HG03097 (cell line): ENCODE data around the gene DNAJC4.

ENCODE experiments used
- ATAC-seq: cut with Tn5 transposase; IDR thresholded peaks from one replicate; pipeline ENCODE4 v1.9.1; 2021; ENCODE audit not compliant: unreplicated experiment, low FRiP score

Gene DNAJC4

DNA sequence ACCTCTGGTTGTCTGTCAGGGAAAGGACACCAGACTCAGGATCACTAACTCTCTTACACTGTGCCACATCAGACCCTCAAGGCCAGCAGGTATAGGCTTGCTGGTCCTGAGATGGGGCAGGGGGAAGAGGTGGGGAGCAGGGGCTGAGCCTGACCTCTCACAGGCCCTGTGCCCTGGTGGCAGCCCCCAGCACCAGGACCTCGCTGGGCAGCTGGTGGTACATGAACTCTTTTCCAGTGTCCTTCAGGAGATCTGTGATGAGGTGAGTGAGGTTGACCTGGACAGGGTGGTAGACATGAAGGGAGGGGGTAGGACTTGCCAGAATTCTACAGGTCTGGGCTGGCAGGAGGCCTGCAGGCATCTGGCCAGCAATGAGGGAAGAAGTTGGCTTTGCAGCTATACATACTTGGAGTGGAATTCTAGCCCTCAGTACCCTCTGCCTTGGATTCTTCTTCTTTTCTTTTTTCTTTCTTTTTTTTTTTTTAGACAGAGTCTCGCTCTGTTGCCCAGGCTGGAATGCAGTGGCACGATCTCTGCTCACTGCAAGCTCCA, 2.9 kb upstream of the DNAJC4 start:
- ATAC-seq = no peak

DNA sequence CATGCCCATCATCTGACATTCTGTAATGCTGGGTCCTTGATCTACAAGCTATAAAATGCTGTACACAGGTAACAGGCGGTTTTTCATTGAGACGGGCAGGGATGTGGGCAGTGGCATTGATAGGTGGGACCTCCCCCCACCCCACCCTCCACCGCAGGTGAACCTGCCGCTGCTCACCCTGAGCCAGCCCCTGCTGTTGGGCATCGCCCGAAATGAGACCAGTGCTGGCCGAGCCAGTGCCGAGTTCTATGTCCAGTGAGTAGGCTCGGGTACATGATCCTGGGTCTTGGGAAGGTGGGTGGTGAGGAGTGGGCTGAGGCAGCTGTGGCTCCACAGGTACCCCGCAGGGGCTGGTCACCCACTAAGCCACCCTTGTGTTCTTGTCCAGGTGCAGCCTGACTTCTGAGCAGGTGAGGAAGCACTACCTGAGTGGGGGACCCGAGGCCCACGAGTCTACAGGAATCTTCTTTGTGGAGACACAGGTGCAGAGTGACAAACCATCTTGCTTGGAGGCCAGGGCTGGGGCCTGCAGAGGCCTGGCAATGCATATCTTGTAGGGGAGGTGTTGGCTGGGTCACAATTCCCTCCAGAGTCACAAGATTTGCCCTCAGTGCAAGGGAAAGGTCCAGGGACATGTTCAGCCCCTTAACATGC, 1.1 kb upstream of the DNAJC4 start:
- no peak for ATAC-seq

DNA sequence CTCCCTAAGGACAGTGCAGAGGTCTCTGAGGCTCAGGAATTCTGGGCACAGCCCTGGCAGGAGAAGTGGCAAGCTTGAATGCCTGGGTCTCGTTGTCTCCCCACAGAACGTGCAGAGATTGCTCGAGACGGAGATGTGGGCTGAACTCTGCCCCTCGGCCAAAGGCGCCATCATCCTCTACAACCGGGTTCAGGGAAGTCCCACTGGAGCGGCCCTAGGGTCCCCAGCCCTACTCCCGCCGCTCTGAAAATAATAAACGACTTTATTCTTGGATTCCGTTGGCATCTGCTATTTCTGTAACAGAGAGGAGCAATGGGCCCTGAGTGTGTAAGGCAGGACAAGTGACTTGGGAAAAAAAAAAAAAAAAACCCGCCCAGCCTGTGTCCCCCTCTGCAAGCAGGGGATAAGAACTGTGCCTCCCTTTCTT, 591 bp upstream of the DNAJC4 start:
- ATAC-seq = no peak

DNA sequence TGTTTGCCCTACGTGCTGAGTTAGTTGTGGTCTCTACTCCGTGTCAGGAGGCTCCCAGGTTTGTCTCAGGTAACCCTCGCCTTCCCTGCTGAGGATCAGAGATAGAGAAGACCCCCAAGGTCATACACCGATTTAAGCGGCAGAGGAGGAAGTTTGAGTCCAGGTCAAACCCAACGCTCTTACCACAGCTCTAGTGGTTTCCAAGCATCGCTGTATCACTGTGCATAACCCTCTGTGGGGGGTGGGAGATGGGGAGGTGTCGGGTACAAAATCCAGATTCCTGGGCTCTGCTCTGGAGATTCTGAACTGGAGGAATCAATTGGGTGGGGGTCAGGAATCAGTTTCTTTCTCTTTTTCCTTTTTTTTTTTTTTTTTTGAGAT, 627 bp downstream of the DNAJC4 start:
- no peak for ATAC-seq

DNA sequence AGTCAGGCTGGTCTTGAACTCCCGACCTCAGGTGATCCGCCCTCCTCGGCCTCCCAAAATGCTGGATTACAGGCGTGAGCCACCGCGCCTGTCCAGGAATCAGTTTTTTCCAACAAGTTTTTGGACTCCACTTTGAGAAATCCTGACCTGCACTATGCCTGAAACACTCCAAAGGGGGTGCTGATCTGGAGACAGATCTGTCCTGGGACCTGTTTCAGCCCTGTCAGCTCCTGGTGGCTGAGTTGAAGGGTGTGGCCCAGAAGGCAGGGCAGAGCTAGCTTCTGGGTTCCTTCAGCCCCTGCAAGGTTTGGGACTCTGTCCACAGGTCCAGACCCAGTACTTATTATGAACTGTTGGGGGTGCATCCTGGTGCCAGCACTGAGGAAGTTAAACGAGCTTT, 1.2 kb downstream of the DNAJC4 start:
- no peak for ATAC-seq

DNA sequence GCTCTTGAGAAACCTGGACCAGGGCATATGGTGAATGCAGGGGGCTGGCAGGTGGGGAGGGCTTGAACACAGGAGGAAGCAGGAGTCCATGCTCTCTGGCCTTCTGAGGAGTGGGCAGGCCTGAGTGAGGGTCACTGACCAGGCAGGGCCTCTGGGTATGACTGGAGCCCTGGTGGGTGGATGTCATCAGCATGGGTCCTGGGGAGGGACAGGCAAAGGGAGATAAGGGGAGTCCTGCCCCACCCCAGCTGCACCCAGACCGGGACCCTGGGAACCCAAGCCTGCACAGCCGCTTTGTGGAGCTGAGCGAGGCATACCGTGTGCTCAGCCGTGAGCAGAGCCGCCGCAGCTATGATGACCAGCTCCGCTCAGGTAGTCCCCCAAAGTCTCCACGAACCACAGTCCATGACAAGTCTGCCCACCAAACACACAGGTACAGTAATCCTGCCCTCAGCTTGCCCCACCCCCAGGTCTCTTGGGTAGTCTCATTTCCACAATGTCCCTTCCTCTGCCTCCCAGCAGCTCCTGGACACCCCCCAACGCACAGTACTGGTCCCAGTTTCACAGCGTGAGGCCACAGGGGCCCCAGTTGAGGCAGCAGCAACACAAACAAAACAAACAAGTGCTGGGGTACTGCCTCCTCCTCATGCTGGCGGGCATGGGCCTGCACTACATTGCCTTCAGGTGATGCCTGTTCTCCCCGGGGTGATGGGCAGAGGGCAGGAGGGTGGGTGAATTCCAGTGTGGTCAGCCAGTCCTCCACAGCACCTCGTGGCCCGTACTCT, 2.0 kb downstream of the DNAJC4 start:
- no peak for ATAC-seq

DNA sequence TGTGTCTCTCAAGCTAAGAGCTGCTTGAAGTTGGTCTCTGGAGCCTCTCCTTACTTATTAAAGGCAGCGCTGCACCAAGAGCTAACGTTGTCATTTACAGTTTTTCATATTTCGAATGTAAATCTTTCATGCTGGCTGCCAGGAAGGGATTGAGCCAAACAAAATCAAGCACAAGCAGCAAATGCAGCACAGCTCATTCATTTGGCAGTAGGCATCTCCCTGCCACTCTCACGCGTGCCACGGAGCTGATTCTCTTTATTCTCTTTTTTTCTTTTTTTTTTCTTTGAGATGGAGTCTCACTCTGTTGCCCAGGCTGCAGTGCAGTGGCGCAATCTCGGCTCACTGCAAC, 2.6 kb downstream of the DNAJC4 start:
- ATAC-seq = no peak

DNA sequence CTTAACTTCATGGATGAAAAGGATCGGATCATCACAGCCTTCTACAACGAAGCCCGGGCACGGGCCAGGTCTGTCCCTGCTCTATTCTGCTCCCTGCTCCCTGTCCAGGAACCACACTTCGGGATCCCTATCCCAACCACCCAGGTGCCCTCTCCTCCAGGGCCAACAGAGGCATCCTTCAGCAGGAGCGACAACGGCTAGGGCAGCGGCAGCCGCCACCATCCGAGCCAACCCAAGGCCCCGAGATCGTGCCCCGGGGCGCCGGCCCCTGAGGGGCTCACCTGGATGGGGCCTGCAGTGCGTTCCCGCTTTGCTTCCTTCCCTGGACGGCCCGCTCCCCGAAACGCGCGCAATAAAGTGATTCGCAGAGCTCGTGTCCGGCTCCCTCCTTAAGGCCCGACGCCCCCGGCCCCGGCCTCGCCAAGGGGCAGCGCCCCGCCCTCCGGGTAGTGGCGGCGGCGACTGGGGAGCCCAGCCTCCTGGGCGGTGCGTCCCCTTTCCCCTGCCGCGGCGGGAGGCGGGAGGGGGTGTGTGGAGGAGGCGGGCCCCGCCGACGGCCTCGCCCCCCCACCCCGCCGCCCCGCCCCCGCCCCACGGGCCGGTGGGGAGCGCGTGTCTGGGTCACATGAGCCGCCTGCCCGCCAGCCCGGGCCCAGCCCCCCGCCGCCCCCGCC, 3.7 kb downstream of the DNAJC4 start, which contains the start of gene VEGFB:
TSS of gene VEGFB (plus strand) at position 672 of the 674 bp plus-strand sequence. CDS start 250 bp downstream, outside the sequence.
- no peak for ATAC-seq

DNA sequence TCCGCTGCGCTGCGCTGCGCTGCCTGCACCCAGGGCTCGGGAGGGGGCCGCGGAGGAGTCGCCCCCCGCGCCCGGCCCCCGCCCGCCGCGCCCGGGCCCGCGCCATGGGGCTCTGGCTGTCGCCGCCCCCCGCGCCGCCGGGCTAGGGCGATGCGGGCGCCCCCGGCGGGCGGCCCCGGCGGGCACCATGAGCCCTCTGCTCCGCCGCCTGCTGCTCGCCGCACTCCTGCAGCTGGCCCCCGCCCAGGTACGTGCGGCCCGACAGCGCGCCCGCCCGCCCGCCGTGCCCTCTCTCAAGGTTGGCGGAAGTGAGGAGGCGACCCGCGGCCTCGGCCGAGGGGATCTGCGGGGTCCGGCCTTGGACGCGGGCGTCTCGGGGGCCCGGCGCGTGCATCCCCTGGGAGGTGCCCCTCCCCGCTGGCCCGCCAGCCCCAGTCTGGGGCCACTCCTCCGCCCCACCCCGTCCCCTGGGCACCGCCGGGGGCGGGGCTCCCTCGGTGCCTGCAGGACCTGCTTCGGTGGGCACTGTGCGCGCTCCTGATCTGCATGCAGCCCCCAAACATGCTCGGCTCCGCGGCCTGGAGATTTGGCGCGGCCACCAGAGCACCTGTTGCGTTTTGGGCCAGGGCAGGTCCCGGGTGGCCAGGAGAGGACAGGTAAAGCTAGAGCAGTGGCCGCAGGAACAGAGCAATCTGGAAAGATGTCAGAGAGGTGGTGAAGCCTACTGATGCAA, 4.5 kb downstream of the DNAJC4 start:
- ATAC-seq = no peak

DNA sequence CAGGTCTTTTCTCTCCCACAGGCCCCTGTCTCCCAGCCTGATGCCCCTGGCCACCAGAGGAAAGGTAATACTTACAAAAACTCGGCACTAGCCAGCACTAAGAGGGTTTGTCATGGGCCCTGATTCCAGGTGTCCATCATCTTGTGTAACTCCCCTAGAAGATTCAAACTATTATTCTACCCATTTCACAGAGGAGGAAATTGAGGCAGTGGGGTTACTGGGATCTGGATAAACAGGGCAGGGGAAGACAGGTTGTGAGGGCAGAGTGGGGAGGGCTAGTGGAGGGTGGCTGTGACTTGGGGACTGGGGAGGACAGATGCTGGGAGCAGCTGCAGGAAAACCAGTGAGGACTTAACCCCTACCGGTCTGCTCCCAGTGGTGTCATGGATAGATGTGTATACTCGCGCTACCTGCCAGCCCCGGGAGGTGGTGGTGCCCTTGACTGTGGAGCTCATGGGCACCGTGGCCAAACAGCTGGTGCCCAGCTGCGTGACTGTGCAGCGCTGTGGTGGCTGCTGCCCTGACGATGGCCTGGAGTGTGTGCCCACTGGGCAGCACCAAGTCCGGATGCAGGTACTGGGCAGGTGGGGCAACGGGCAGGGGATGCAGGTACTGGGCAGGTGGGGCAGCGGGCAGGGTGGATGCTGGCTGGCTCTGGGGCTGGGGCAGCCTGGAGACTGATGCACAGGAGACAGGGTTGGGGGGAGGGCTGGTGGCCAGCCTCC, 5.3 kb downstream of the DNAJC4 start:
- no peak for ATAC-seq

DNA sequence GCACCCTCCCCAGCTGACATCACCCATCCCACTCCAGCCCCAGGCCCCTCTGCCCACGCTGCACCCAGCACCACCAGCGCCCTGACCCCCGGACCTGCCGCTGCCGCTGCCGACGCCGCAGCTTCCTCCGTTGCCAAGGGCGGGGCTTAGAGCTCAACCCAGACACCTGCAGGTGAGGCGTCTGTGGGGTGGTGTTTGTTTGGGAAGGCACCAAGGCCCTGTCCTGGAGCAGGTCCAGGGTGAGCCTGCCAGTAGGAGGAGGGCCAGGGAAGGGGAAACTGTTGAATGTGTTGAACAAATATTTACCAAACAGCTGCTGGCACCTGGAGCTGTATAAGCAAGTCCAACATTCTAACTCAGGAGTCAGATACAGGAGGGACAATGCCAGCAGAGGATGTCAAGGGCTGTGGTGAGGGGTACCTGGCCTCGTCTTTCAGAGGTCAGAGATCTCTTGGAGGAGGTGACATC, 7.2 kb downstream of the DNAJC4 start:
- no peak for ATAC-seq

DNA sequence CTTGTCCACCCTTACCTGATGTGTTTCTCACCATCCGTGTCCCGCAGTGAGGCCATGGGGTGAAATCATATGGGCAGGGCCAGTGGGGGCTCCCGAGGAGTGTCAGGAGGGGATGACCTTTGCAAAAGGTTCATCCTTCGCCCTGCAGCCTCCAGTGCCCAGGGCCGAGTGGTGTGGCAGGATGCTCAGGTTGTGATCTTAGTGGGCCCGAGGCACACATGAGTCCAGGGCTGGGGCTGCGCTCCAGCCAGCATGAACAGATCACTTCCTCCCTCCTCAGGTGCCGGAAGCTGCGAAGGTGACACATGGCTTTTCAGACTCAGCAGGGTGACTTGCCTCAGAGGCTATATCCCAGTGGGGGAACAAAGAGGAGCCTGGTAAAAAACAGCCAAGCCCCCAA, 7.7 kb downstream of the DNAJC4 start:
- no peak for ATAC-seq

DNA sequence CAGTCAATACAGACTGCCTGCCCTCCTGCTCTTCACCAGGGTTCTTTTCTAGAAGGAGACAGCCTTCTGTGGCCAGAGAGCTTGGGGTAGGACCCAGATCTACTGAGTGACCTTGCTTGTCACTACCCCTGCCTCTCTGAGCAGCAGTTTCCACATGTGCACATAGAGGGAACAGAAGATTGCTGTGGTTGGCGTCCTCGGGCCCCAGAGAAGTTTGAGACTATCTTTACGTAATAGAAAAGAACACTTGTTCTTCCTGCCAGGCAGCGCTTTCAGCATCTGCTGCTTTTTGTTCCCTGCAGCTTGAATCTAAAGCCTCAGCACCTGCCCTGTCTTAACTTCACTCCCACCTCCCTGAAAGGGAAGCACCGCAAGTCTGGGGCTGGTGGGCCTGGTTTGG, 8.7 kb downstream of the DNAJC4 start:
- no peak for ATAC-seq

DNA sequence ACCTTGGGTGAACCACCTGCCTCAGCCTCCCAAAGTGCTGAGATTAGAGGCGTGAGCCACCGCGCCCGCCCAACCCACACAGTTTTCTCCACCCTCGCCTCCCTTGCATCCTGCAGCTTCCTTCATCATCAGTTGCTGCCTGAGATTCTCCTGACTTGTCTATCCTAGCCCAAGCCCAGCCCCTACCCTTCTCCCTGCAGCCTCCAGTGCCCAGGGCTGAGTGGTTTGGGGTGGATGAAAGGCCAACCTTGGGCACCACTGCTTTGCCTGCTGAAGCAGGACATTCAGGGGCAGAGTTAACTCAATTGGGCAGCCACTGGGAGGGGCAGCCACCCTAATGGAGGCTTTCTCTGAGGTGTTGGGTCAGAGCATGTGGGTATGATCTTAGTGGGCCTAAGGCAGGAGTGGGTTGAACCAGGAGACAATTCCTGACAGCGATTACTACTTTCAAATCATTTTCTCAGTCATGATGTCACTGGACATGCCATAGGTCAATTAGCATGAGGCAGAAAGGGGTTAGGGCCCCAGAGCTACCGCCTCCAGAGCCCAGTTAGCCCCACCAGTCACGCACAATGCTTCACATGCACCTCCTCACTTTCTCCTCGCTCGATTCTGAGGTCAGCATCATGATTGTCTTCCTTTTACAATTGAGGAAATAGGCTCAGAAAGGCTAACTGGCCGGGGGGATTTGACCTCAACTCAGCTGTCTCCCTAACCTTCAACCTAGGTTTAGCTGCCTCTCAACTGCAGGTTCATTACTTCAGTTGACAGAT, 9.5 kb downstream of the DNAJC4 start:
- ATAC-seq = peak; percentile 12

DNA sequence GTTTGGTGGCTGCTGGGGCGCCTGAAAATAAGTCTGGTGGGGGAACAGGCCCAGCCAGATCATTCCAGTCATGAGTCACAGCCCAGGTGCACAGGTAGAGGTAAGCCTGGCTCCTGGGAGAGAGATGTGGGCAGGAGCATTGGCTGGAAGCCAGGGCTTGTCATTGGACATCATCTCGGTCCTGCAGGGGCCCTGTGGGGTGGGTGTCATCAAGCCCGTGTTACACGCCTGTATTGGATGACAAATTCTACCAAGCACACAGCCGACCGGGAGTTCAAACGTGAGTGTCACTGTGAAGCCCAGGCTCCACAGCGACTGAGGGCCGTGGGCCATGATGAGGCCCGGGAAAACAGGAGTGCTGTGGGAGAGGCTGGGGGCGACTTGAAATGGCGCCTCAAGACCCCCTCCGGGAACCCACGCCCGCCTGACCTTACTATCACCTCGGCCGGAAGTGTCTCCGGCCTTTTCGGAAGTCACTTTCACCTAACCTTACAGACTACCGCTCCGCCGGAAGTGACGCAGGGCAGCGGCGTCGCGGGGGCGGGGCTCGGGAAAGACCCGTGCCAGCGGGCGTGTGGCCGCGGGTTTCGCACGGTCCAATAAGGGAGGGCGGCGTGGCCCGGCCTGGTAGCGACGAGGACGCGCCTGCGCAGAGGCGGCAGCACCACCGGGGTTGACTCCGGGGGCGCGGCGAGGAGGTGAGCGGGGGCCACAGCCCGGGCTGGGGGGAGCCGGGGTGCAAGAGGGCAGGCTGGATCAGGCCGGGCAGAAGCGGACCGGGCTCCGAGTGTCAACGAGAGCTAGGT, 10.3 kb downstream of the DNAJC4 start, which contains the start of gene FKBP2:
TSS of gene FKBP2 (plus strand) at position 661 of the 806 bp plus-strand sequence. CDS start 1,293 bp downstream, outside the sequence.
- ATAC-seq = peak; percentile 48

DNA sequence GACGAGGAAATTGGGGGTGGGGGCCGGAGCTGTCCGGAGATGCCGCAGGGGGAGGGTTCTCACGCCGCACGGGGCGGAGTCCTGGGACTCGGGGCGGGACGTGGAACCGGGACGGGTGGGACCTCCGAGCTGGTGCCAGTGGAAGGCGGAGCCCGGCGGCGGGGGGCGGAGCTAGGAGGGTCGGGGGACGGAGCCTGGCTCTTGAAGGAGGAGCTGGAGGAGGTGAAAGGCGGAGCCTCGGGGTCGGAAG, 10.8 kb downstream of the DNAJC4 start:
- ATAC-seq = peak; percentile 54

DNA sequence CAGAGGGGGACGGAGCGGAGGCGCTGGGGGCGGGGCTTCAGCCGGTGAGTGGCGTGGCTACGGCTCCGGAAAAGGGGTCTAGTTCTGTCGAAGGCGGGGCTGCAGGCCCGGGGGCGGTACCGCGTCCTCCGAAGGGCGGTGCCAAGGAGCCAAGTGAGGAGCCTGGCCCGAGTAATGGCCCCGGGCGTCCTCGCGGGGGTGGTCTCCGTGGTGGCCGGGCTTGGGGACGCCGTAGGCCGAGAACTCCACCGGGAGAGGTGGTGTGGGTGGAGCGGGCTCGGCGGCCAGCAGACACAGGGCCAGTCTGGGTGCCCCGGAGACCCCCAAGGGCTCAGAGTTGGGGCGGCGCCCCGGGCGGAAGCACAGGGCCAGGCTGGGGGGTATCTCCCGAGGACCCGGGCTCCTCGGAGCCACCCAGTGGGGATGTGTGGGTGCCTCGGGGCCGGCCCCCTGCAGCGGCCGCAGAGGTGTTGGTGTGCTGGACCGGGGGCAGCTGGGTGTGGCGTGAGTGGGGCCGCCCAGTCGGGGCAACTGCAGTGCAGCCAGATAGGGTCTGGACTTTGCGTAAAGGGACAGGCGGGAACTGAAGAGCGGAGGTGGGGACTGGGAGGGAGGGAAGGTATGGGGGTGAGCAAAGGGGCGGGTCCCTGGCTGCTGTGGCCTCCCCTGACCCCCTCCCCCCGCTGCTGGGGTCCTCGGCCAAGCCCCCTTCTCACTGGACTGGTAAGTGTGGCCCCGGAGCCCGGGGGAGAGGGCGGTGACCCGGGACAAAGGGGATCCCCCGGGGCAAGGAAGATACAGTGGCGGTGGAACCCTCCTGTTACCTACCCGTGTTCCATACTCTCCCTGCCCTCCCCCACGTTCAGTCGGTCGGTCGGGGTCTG, 11.4 kb downstream of the DNAJC4 start:
- peak; percentile 54 for ATAC-seq
